ENCODE results near the gene PDZD7. TPM values are rescaled to one million over a fixed set of nuclear protein-coding genes. Genes with fewer than 3 reads are reported as not detected.
A peak's percentile ranks its signal among the peaks of the same experiment; 100 is the strongest.

The PDZD7 gene
- total and polyA plus RNA-seq, 2 donors (not counting 3 experiments of a cell fraction or from before 2014, with no cell fraction given) = 0.41 to 1.6 TPM

DNA sequence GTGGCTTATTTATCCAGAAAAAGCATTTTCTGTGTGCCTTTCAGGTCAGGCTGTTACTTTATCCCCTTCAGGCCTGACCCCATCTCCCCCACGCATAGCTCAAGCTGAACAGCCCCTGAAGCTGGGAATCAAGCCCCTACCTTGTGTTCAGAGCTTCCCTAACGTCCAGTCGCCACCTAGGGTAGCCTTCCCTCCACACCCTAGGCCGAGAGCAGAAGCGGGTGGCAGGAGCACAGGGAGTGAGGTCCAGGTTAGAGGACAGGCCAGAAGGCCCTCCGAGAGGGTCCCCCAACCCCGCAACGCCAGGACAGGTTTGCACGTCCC lies 62.1 kb downstream of the PDZD7 start:
- H3K36me3 ChIP-seq (ENCODE audit: control insufficient read depth in 2 of 2, extremely low read depth in 1 of 2, insufficient read depth in 2 of 2, low read length in 2 of 2) = no peaks in the 10 kb centered on the region
- no peak overlapping the region for H3K9ac ChIP-seq (replicated peaks; ENCODE audit: extremely low read depth, insufficient read depth, low read length)
- H3K9me3 ChIP-seq (replicated peaks; ENCODE audit: control insufficient read depth, insufficient read depth, low read length) = no peaks in the 10 kb centered on the region
- DNase-seq (ENCODE audit: low read depth, low spot score) = no peak
- H3K79me2 ChIP-seq (ENCODE audit: control insufficient read depth, insufficient read depth, low read length) = no peaks in the 10 kb centered on the region
- no TSS peak for BruUV-seq (replicated peaks)
- no peak overlapping the region for H3K27ac ChIP-seq (ENCODE audit: insufficient read depth, low read depth, low read length)
- ChIA-PET POLR2A (interaction anchor here (1.4 kb wide), 1 partner anchor 19 kb away, joined by 3 read pairs; the partner anchor contains the start of genes MRPL43 and TWNK), CTCF (interaction anchor here (1.0 to 5.3 kb wide), 6 partner anchors 12 to 56 kb away, joined by 3 to 54 read pairs (median 5); partner anchors contain the start of genes MRPL43, SLF2 and TWNK)
- peak overlapping the region; percentile 65 for H3K4me2 ChIP-seq (ENCODE audit: insufficient read depth, low read length)
- no peaks in the 10 kb centered on the region for H3K9me1 ChIP-seq (replicated peaks; ENCODE audit: control insufficient read depth, extremely low read depth, insufficient read depth, low read length)
- no peaks in the 10 kb centered on the region for H4K20me1 ChIP-seq (replicated peaks; ENCODE audit: control insufficient read depth, extremely low read depth, insufficient read depth, low read length)
- peak overlapping the region; percentile 13 to 57 (median 23) for H3K4me3 ChIP-seq (replicated peaks in 1 of 3; ENCODE audit: insufficient read depth in 1 of 3, low read depth in 1 of 3, low read length in 3 of 3)
- no peak for FAIRE-seq
- peaks cover 12% of the 10 kb centered on the region for H3K4me1 ChIP-seq (ENCODE audit: control insufficient read depth, extremely low read depth, insufficient read depth, low read length)
- H2AFZ ChIP-seq (ENCODE audit: low read depth, low read length) = peak overlapping the region; percentile 95
- TF ChIP-seq JUN (IDR thresholded peaks at IDR 0.05; ENCODE audit: borderline replicate concordance, insufficient read depth, insufficient read length, low read depth) (no peak), MAX (IDR thresholded peaks at IDR 0.05; ENCODE audit: insufficient read depth, insufficient read length) (no peak), GATA2 (IDR thresholded peaks at IDR 0.05; ENCODE audit: insufficient read depth, insufficient read length, low read depth, low read length) (no peak), POLR2A (IDR thresholded peaks at IDR 0.05; ENCODE audit: low read depth, low read length) (no peak), FOS (IDR thresholded peaks at IDR 0.05; ENCODE audit: borderline replicate concordance, insufficient read depth, low read length) (no peak), EZH2 (IDR thresholded peaks at IDR 0.05; ENCODE audit: borderline replicate concordance, low read depth, low read length, severe bottlenecking) (peak; percentile 1)
- no peaks in the 10 kb centered on the region for H3K27me3 ChIP-seq (ENCODE audit: control insufficient read depth in 2 of 2, insufficient read depth in 2 of 2, low read length in 2 of 2)
- intact Hi-C loops (cut with micrococcal nuclease) (loop anchor here (1.0 kb wide), 2 partner anchors 18 to 44 kb away; partner anchors contain the start of genes MRPL43 and TWNK), dilution Hi-C loops (cut with MboI; ENCODE audit: extremely low pct_ligation_motif_present, low sequenced_read_pairs) (no loop called here)

DNA sequence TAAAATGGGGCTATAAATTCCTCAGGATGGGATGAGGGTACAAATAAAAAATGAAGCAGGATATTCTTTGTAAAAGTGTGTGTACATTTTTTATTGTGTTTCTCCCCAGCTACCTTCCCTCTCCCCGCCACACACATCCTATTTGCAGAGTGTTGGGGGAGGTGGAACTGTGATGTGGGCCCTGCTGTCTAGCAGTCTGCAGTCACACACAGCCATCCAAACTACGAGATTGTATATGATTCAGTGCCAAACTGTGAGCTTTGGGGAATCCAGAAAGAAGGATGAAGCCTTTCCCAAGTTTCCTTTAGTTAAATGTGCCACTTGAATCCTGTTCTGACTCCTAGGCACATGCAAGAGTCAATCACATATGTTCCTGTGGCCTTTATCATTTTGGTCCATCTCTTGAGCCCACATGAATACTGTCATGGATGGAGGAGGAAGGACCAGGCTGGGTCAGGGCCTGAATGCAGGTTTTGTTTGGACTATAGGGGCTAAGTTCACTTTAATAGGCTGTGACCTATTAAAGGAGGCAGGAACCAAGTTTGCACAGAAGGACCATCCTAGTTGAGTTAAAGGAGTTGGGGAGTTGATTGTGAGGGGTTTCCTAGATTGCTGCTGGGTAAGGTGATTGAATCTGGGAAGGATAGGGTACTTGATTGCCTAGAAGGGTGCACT lies 62.7 kb downstream of the PDZD7 start:
- intact Hi-C loops (cut with micrococcal nuclease) (no loop called here), dilution Hi-C loops (cut with MboI; ENCODE audit: extremely low pct_ligation_motif_present, low sequenced_read_pairs) (no loop called here)
- H3K4me2 ChIP-seq (ENCODE audit: insufficient read depth, low read length) = no peak overlapping the region
- no TSS peak for BruUV-seq (replicated peaks)
- H3K4me1 ChIP-seq (ENCODE audit: control insufficient read depth, extremely low read depth, insufficient read depth, low read length) = peaks cover 12% of the 10 kb centered on the region
- ChIA-PET POLR2A (no interaction called here), CTCF (interaction anchor here (1.2 to 5.3 kb wide), 5 partner anchors 11 to 55 kb away, joined by 3 to 54 read pairs (median 6); partner anchors contain the start of gene SLF2)
- H3K27me3 ChIP-seq (ENCODE audit: control insufficient read depth in 2 of 2, insufficient read depth in 2 of 2, low read length in 2 of 2) = no peaks in the 10 kb centered on the region
- H3K27ac ChIP-seq (ENCODE audit: insufficient read depth, low read depth, low read length) = no peak overlapping the region
- no peaks in the 10 kb centered on the region for H3K9me3 ChIP-seq (replicated peaks; ENCODE audit: control insufficient read depth, insufficient read depth, low read length)
- DNase-seq (ENCODE audit: low read depth, low spot score) (no peak), FAIRE-seq (no peak)
- no peak overlapping the region for H2AFZ ChIP-seq (ENCODE audit: low read depth, low read length)
- H3K9me1 ChIP-seq (replicated peaks; ENCODE audit: control insufficient read depth, extremely low read depth, insufficient read depth, low read length) = no peaks in the 10 kb centered on the region
- TF ChIP-seq, protein P1, sequence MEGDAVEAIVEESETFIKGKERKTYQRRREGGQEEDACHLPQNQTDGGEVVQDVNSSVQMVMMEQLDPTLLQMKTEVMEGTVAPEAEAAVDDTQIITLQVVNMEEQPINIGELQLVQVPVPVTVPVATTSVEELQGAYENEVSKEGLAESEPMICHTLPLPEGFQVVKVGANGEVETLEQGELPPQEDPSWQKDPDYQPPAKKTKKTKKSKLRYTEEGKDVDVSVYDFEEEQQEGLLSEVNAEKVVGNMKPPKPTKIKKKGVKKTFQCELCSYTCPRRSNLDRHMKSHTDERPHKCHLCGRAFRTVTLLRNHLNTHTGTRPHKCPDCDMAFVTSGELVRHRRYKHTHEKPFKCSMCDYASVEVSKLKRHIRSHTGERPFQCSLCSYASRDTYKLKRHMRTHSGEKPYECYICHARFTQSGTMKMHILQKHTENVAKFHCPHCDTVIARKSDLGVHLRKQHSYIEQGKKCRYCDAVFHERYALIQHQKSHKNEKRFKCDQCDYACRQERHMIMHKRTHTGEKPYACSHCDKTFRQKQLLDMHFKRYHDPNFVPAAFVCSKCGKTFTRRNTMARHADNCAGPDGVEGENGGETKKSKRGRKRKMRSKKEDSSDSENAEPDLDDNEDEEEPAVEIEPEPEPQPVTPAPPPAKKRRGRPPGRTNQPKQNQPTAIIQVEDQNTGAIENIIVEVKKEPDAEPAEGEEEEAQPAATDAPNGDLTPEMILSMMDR (IDR thresholded peaks at IDR 0.05; ENCODE audit: extremely low read depth in 1 of 2, insufficient read depth in 1 of 2, low read depth in 1 of 2, low read length in 2 of 2) = no peak
- TF ChIP-seq FOS (IDR thresholded peaks at IDR 0.05; ENCODE audit: borderline replicate concordance, insufficient read depth, low read length) (no peak), POLR2A (IDR thresholded peaks at IDR 0.05; ENCODE audit: low read depth, low read length) (no peak), MYC (IDR thresholded peaks at IDR 0.05; ENCODE audit: low read depth, low read length) (no peak), JUN (IDR thresholded peaks at IDR 0.05; ENCODE audit: borderline replicate concordance, insufficient read depth, insufficient read length, low read depth) (no peak), EZH2 (IDR thresholded peaks at IDR 0.05; ENCODE audit: borderline replicate concordance, low read depth, low read length, severe bottlenecking) (no peak), MAX (IDR thresholded peaks at IDR 0.05; ENCODE audit: insufficient read depth, insufficient read length) (no peak)
- H3K79me2 ChIP-seq (ENCODE audit: control insufficient read depth, insufficient read depth, low read length) = no peaks in the 10 kb centered on the region
- no peak overlapping the region for H3K4me3 ChIP-seq (replicated peaks in 1 of 3; ENCODE audit: insufficient read depth in 1 of 3, low read depth in 1 of 3, low read length in 3 of 3)
- no peaks in the 10 kb centered on the region for H3K36me3 ChIP-seq (ENCODE audit: control insufficient read depth in 2 of 2, extremely low read depth in 1 of 2, insufficient read depth in 2 of 2, low read length in 2 of 2)
- no peaks in the 10 kb centered on the region for H4K20me1 ChIP-seq (replicated peaks; ENCODE audit: control insufficient read depth, extremely low read depth, insufficient read depth, low read length)
- no peak overlapping the region for H3K9ac ChIP-seq (replicated peaks; ENCODE audit: extremely low read depth, insufficient read depth, low read length)

Measured in endothelial cell of umbilical vein (primary cell).